ENCODE measurements around the gene SLC2A13.
"Not testable (repeated sequence)": the region's sequence is repeated elsewhere in the genome, so short reads cannot be mapped to it uniquely, and the experiment has no call there.

The SLC2A13 gene

GRCh38 chr12:39755478-39755877, 350.4 kb downstream of the SLC2A13 start:
- Histone ChIP-seq H3K27me3 (ENCODE audit: control insufficient read depth, insufficient read depth, low read length) (no peaks in the 10 kb centered on the region), H3K4me3 (ENCODE audit: low read depth, low read length) (no peak overlapping the region), H3K27ac (ENCODE audit: low read depth, low read length) (no peak overlapping the region), H3K4me1 (ENCODE audit: control insufficient read depth, insufficient read depth, low read length) (peaks cover 16% of the 10 kb centered on the region; the same call in 1 of the 2 replicates), H3K9me3 (ENCODE audit: control insufficient read depth, insufficient read depth, low read depth, low read length) (no peaks in the 10 kb centered on the region), H3K9ac (ENCODE audit: low read length) (no peak overlapping the region), H3K36me3 (ENCODE audit: control insufficient read depth, insufficient read depth, low read length) (no peaks in the 10 kb centered on the region)

GRCh38 chr12:39752482-39753137, 353.3 kb downstream of the SLC2A13 start:
- no peaks in the 10 kb centered on the region for H3K36me3 ChIP-seq (ENCODE audit: control insufficient read depth, insufficient read depth, low read length)
- no peak overlapping the region for H3K9ac ChIP-seq (ENCODE audit: low read length)
- H3K4me3 ChIP-seq (ENCODE audit: low read depth, low read length): no peak overlapping the region
- peaks cover 16% of the 10 kb centered on the region; the same call in 1 of the 2 replicates for H3K4me1 ChIP-seq (ENCODE audit: control insufficient read depth, insufficient read depth, low read length)
- no peak overlapping the region for H3K27ac ChIP-seq (ENCODE audit: low read depth, low read length)
- H3K27me3 ChIP-seq (ENCODE audit: control insufficient read depth, insufficient read depth, low read length): no peaks in the 10 kb centered on the region
- H3K9me3 ChIP-seq (ENCODE audit: control insufficient read depth, insufficient read depth, low read depth, low read length): no peaks in the 10 kb centered on the region

DNA sequence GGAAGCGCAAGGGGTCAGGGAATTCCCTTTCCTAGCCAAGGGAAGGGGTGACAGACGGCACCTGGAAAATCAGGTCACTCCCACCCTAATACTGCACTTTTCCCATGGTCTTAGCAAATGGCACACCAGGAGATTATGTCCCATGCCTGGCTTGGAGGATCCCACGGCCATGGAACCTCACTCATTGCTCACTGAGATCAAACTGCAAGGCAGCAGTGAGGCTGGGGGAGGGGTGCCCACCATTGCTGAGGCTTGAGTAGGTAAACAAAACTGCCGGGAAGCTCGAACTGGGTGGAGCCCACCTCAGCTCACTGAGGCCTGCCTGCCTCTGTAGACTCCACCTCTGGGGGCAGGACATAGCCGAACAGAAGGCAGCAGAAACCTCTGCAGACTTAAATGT, 359.7 kb downstream of the SLC2A13 start:
- H3K4me1 ChIP-seq (ENCODE audit: control insufficient read depth, insufficient read depth, low read length); H3K27me3 ChIP-seq (ENCODE audit: control insufficient read depth, insufficient read depth, low read length); H3K36me3 ChIP-seq (ENCODE audit: control insufficient read depth, insufficient read depth, low read length); H3K27ac ChIP-seq (ENCODE audit: low read depth, low read length); H3K9ac ChIP-seq (ENCODE audit: low read length); H3K4me3 ChIP-seq (ENCODE audit: low read depth, low read length): not testable (repeated sequence)
- peaks cover 11% of the 10 kb centered on the region; the same call in 1 of the 2 replicates for H3K9me3 ChIP-seq (ENCODE audit: control insufficient read depth, insufficient read depth, low read depth, low read length)

DNA sequence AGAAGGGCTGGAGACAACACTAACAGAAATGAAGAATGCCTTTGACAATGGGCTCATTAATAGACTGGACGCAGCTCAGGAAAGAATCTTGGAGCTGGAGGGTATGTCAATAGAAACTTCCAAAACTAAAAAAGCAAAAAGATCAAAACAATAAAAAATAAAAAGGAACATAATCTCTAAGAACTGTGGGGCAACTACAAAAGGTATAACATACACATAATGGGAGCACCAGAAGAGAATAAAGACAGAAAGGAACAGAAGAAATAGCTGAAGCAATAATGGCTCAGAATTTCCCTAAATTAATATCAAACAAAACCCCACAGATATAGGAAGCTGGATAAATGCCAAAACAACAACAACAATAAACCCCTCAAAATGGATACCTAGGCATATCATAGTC, 362.2 kb downstream of the SLC2A13 start:
- H3K4me1 ChIP-seq (ENCODE audit: control insufficient read depth, insufficient read depth, low read length): no peaks in the 10 kb centered on the region
- no peaks in the 10 kb centered on the region for H3K36me3 ChIP-seq (ENCODE audit: control insufficient read depth, insufficient read depth, low read length)
- H3K27ac ChIP-seq (ENCODE audit: low read depth, low read length): no peak overlapping the region
- peaks cover 11% of the 10 kb centered on the region; the same call in 1 of the 2 replicates for H3K9me3 ChIP-seq (ENCODE audit: control insufficient read depth, insufficient read depth, low read depth, low read length)
- no peaks in the 10 kb centered on the region for H3K27me3 ChIP-seq (ENCODE audit: control insufficient read depth, insufficient read depth, low read length)
- H3K4me3 ChIP-seq (ENCODE audit: low read depth, low read length): no peak overlapping the region
- no peak overlapping the region for H3K9ac ChIP-seq (ENCODE audit: low read length)

DNA sequence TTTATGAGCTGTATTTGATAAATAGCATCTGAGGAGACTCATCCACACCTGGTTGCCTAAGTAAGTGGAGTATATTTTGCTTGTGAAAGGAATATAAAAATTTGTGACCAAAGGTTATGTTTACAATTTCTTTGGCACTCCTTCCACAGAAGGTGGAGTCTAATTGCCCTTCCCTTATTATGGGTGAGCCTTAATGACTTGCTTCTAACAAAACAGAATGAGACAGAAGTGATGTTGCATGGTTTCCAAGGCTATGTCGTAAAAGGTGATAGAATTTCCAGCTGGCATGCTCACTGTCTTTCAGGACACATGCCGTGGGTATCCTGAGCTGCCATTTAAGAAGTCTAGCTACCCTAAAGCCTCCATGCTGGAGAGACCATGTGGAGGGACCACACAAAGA, 369.5 kb downstream of the SLC2A13 start:
- no peaks in the 10 kb centered on the region for H3K4me1 ChIP-seq (ENCODE audit: control insufficient read depth, insufficient read depth, low read length)
- no peak overlapping the region for H3K27ac ChIP-seq (ENCODE audit: low read depth, low read length)
- no peak overlapping the region for H3K4me3 ChIP-seq (ENCODE audit: low read depth, low read length)
- H3K27me3 ChIP-seq (ENCODE audit: control insufficient read depth, insufficient read depth, low read length): no peaks in the 10 kb centered on the region
- no peak overlapping the region for H3K9ac ChIP-seq (ENCODE audit: low read length)
- peaks cover 27% of the 10 kb centered on the region for H3K9me3 ChIP-seq (ENCODE audit: control insufficient read depth, insufficient read depth, low read depth, low read length)
- H3K36me3 ChIP-seq (ENCODE audit: control insufficient read depth, insufficient read depth, low read length): no peaks in the 10 kb centered on the region

- no peak overlapping the region for H3K9ac ChIP-seq (ENCODE audit: low read length)
- H3K4me3 ChIP-seq (ENCODE audit: low read depth, low read length): no peak overlapping the region
- no peaks in the 10 kb centered on the region for H3K9me3 ChIP-seq (ENCODE audit: control insufficient read depth, insufficient read depth, low read depth, low read length)
- no peaks in the 10 kb centered on the region for H3K4me1 ChIP-seq (ENCODE audit: control insufficient read depth, insufficient read depth, low read length)
- no peak overlapping the region for H3K27ac ChIP-seq (ENCODE audit: low read depth, low read length)
- H3K36me3 ChIP-seq (ENCODE audit: control insufficient read depth, insufficient read depth, low read length): no peaks in the 10 kb centered on the region
- H3K27me3 ChIP-seq (ENCODE audit: control insufficient read depth, insufficient read depth, low read length): no peaks in the 10 kb centered on the region
These were observed 382.1 kb downstream of the SLC2A13 start for GRCh38 chr12:39723831-39724230.

DNA sequence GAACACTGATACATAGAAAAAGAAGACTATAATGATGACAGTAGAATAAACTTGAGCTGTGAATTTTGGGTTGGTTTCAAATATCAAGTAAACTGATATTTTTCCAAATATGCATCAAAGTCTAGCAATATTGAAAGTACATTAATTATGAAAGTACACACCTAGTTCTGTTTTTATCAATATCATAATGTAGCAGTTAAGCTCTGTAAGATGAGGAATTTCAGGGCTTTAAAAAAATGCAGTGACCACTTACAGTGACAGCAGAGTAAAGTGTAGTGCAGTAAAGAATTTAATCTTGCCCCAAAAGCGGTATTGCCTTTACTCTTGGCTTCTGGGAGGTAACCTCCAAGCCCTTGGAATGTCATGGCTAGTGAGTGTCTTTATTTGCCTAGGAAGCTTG, 383.4 kb downstream of the SLC2A13 start:
- Histone ChIP-seq H3K4me1 (ENCODE audit: control insufficient read depth, insufficient read depth, low read length) (no peaks in the 10 kb centered on the region), H3K27ac (ENCODE audit: low read depth, low read length) (no peak overlapping the region), H3K9ac (ENCODE audit: low read length) (no peak overlapping the region), H3K27me3 (ENCODE audit: control insufficient read depth, insufficient read depth, low read length) (no peaks in the 10 kb centered on the region), H3K36me3 (ENCODE audit: control insufficient read depth, insufficient read depth, low read length) (no peaks in the 10 kb centered on the region), H3K4me3 (ENCODE audit: low read depth, low read length) (no peak overlapping the region), H3K9me3 (ENCODE audit: control insufficient read depth, insufficient read depth, low read depth, low read length) (no peaks in the 10 kb centered on the region)

- Histone ChIP-seq H3K9me3 (ENCODE audit: control insufficient read depth, insufficient read depth, low read depth, low read length) (peaks cover 7% of the 10 kb centered on the region; the same call in 1 of the 2 replicates), H3K4me3 (ENCODE audit: low read depth, low read length) (no peak overlapping the region), H3K27me3 (ENCODE audit: control insufficient read depth, insufficient read depth, low read length) (no peaks in the 10 kb centered on the region), H3K9ac (ENCODE audit: low read length) (no peak overlapping the region), H3K27ac (ENCODE audit: low read depth, low read length) (no peak overlapping the region), H3K4me1 (ENCODE audit: control insufficient read depth, insufficient read depth, low read length) (no peaks in the 10 kb centered on the region), H3K36me3 (ENCODE audit: control insufficient read depth, insufficient read depth, low read length) (no peaks in the 10 kb centered on the region)
These were observed 392.3 kb downstream of the SLC2A13 start for GRCh38 chr12:39713552-39713951.

- no peak overlapping the region for H3K27ac ChIP-seq (ENCODE audit: low read depth, low read length)
These were observed 393.5 kb downstream of the SLC2A13 start for GRCh38 chr12:39712334-39712733.

More at GRCh38 chr12:39712334-39712733, 393.5 kb downstream of the SLC2A13 start:
- H3K36me3 ChIP-seq (ENCODE audit: control insufficient read depth, insufficient read depth, low read length): no peaks in the 10 kb centered on the region
- H3K4me1 ChIP-seq (ENCODE audit: control insufficient read depth, insufficient read depth, low read length): no peaks in the 10 kb centered on the region
- H3K27me3 ChIP-seq (ENCODE audit: control insufficient read depth, insufficient read depth, low read length): no peaks in the 10 kb centered on the region
- H3K9me3 ChIP-seq (ENCODE audit: control insufficient read depth, insufficient read depth, low read depth, low read length): peaks cover 7% of the 10 kb centered on the region; the same call in 1 of the 2 replicates
- no peak overlapping the region for H3K9ac ChIP-seq (ENCODE audit: low read length)
- no peak overlapping the region for H3K4me3 ChIP-seq (ENCODE audit: low read depth, low read length)
